ENCODE measurements around the gene GATB.
A peak's percentile ranks its signal among the peaks of the same experiment; 100 is the strongest.

Gene GATB

DNA sequence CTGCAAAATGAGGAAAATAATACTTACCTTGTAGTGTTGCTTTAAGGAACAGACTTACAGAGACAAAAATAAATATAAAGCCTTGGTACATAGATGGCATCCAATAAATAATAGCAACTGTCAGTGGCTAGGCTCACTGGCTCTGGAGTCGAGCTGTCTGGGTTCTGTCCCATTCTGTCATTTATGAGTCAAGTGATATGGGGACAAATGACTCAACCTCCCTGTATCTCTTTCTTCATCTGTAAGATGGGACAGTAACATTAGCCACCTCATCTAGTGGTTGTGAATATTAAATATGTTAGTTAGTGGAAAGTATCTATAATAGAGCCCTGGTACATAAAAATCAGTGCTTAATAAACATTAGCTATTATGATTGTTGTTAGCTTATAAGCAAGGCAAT lies 16.7 kb upstream of the GATB start:
- H3K27ac ChIP-seq (ENCODE audit: extremely low read depth, low read depth, low read length): no peak overlapping the region
- TF ChIP-seq ZNF776 (tag by site-specific recombination; IDR thresholded peaks at IDR 0.05; ENCODE audit: borderline replicate concordance) (no peak), BCL11A (tag by site-specific recombination; IDR thresholded peaks at IDR 0.05; ENCODE audit: low read depth) (no peak), YY1 (tag by site-specific recombination; IDR thresholded peaks at IDR 0.05) (no peak), ZNF292 (tag by site-specific recombination; IDR thresholded peaks at IDR 0.05; ENCODE audit: borderline replicate concordance, low read depth) (no peak), ZNF169 (tag by site-specific recombination; IDR thresholded peaks at IDR 0.05) (no peak), ZNF404 (tag by site-specific recombination; IDR thresholded peaks at IDR 0.05) (no peak), ZNF660 (tag by site-specific recombination; IDR thresholded peaks at IDR 0.05) (no peak), ZNF202 (tag by site-specific recombination; IDR thresholded peaks at IDR 0.05; ENCODE audit: borderline replicate concordance) (no peak), ZNF549 (tag by site-specific recombination; IDR thresholded peaks at IDR 0.05) (no peak), ZNF114 (tag by site-specific recombination; IDR thresholded peaks at IDR 0.05) (no peak), ZNF600 (tag by site-specific recombination; IDR thresholded peaks at IDR 0.05) (no peak), ZFHX2 (tag by site-specific recombination; conservative IDR thresholded peaks at IDR 0.05) (no peak), ZNF433 (tag by site-specific recombination; IDR thresholded peaks at IDR 0.05; ENCODE audit: low read depth) (no peak), ZNF837 (tag by site-specific recombination; IDR thresholded peaks at IDR 0.05) (no peak), GLIS2 (tag by site-specific recombination; IDR thresholded peaks at IDR 0.05) (no peak)
- TF ChIP-seq, protein P1, sequence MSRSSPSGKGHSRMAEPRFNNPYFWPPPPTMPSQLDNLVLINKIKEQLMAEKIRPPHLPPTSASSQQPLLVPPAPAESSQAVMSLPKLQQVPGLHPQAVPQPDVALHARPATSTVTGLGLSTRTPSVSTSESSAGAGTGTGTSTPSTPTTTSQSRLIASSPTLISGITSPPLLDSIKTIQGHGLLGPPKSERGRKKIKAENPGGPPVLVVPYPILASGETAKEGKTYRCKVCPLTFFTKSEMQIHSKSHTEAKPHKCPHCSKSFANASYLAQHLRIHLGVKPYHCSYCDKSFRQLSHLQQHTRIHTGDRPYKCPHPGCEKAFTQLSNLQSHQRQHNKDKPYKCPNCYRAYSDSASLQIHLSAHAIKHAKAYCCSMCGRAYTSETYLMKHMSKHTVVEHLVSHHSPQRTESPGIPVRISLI (tag by site-specific recombination; IDR thresholded peaks at IDR 0.05): no peak
- TF ChIP-seq, protein P2, sequence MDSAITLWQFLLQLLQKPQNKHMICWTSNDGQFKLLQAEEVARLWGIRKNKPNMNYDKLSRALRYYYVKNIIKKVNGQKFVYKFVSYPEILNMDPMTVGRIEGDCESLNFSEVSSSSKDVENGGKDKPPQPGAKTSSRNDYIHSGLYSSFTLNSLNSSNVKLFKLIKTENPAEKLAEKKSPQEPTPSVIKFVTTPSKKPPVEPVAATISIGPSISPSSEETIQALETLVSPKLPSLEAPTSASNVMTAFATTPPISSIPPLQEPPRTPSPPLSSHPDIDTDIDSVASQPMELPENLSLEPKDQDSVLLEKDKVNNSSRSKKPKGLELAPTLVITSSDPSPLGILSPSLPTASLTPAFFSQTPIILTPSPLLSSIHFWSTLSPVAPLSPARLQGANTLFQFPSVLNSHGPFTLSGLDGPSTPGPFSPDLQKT (IDR thresholded peaks at IDR 0.05; ENCODE audit: borderline replicate concordance, low read depth, low read length): no peak
- TF ChIP-seq, protein P3, sequence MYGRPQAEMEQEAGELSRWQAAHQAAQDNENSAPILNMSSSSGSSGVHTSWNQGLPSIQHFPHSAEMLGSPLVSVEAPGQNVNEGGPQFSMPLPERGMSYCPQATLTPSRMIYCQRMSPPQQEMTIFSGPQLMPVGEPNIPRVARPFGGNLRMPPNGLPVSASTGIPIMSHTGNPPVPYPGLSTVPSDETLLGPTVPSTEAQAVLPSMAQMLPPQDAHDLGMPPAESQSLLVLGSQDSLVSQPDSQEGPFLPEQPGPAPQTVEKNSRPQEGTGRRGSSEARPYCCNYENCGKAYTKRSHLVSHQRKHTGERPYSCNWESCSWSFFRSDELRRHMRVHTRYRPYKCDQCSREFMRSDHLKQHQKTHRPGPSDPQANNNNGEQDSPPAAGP (tag by site-specific recombination; IDR thresholded peaks at IDR 0.05): no peak
- TF ChIP-seq, protein P4, sequence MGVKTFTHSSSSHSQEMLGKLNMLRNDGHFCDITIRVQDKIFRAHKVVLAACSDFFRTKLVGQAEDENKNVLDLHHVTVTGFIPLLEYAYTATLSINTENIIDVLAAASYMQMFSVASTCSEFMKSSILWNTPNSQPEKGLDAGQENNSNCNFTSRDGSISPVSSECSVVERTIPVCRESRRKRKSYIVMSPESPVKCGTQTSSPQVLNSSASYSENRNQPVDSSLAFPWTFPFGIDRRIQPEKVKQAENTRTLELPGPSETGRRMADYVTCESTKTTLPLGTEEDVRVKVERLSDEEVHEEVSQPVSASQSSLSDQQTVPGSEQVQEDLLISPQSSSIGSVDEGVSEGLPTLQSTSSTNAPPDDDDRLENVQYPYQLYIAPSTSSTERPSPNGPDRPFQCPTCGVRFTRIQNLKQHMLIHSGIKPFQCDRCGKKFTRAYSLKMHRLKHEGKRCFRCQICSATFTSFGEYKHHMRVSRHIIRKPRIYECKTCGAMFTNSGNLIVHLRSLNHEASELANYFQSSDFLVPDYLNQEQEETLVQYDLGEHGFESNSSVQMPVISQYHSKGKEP (tag by site-specific recombination; IDR thresholded peaks at IDR 0.05): no peak
- CTCF ChIA-PET: interaction anchor here (1.4 kb wide), 1 partner anchor 22 kb away, joined by 7 read pairs; no protein-coding TSS in a partner anchor
- no peaks in the 10 kb centered on the region for H3K36me3 ChIP-seq (ENCODE audit: control insufficient read depth in 2 of 2, insufficient read depth in 1 of 2, low read length in 2 of 2)
- H3K4me3 ChIP-seq (ENCODE audit: low read depth, low read length): no peak overlapping the region
- no peaks in the 10 kb centered on the region for H3K4me1 ChIP-seq (ENCODE audit: control insufficient read depth, insufficient read depth, low read length)
- H3K9me3 ChIP-seq (ENCODE audit: control insufficient read depth, insufficient read depth, low read depth, low read length): no peaks in the 10 kb centered on the region
- POLR2A ChIA-PET: no interaction called here

DNA sequence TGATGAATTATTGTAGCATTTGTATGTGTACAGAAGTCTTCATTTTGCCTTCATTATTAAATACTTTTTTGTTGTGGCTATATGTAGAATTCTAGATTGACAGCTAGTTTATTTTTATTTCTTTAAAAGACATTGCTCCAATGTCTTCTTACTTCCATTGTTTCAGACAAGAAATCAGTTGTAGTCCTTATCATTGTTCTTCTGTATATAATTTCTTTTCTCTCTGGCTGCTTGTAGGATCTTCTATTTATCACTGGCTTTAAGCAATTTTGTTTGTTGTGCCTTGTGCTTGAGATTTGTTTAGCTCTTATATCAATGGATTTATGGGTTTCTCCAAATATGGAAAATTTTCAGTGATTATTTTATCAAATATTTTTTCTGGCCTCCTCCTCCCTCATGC lies 13.5 kb upstream of the GATB start:
- H3K9me3 ChIP-seq (ENCODE audit: control insufficient read depth, insufficient read depth, low read depth, low read length): no peaks in the 10 kb centered on the region
- ChIA-PET CTCF (no interaction called here), POLR2A (no interaction called here)

More for the DNA sequence above, 13.5 kb upstream of the GATB start:
- H3K27ac ChIP-seq (ENCODE audit: extremely low read depth, low read depth, low read length): no peak overlapping the region
- no peaks in the 10 kb centered on the region for H3K36me3 ChIP-seq (ENCODE audit: control insufficient read depth in 2 of 2, insufficient read depth in 1 of 2, low read length in 2 of 2)
- TF ChIP-seq ZNF184 (tag by site-specific recombination; IDR thresholded peaks at IDR 0.05) (no peak), SETDB1 (IDR thresholded peaks at IDR 0.05; ENCODE audit: insufficient read length, low read length) (peak; percentile 76)
- H3K4me1 ChIP-seq (ENCODE audit: control insufficient read depth, insufficient read depth, low read length): no peaks in the 10 kb centered on the region
- H3K4me3 ChIP-seq (ENCODE audit: low read depth, low read length): no peak overlapping the region

Data from HEK293 (cell line).